GM21529 (cell line): Measurements from ENCODE around the gene HRAS.

ENCODE experiments used
- ATAC-seq: cut with Tn5 transposase; IDR thresholded peaks from one replicate; pipeline ENCODE4 v1.9.1; 2021; ENCODE audit not compliant: unreplicated experiment

HRAS gene

DNA sequence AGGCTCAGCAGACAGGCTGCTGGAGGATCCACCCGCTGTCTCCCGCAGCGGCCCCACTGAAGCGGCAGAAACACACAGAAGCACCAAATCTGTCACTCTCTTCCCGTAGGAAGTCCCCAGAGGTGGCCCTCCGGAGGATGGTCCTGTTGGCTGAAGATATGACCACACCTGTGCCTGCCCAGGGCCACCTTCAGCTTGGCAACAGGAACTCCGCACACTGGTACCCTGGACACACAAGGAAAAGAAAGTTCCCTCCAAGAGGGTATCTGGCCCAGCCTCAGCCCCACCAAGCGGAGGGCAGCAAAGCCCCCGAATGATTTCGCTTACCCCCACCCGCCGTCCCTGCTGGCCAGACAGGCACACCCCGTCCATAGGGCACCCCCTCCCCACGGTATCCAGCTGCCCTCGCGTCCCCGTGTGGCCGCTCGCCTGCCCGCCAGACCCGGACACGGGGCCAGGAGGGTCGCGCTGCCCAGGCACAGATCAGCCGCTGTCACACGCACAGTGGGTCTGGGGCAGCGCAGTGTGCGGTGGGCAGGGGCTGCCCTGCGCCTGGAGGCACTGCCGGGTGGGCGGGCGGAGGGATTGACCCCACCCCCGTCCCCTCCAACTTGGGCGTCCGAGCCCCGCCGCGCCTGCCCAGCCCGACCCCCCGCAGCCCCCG is 32.4 kb upstream of the HRAS start:
- peak; percentile 3 for ATAC-seq

DNA sequence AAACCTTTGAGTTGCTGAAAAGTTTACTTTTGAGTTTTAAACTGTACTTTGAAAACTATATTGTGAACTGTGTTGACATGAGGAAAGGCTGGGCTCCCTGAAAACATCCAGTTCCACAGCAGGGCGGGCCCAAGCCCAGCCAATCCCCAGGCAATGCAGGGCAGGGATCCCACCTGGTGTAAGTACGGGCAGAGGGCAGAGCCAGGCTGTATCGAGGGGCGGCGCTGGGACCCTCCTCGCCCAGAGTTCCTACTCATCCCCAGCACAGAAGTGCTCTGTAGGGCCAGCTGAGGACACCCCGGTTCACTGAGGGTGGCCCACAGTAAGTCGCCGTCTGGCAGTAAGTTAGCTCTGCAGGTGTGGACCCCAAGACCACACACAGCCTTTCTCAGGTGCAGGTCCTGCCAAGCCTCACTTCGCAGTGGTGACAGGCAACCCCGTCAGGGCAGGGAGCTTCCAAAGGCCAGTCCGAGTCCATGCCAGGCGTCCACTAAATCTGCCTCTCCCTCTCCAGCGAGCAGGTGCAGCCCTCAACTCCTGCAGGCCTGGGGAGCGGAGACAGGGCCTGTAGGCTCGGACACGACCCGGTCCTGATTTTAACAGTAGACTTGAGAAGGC is 31.7 kb upstream of the HRAS start:
- no peak for ATAC-seq

DNA sequence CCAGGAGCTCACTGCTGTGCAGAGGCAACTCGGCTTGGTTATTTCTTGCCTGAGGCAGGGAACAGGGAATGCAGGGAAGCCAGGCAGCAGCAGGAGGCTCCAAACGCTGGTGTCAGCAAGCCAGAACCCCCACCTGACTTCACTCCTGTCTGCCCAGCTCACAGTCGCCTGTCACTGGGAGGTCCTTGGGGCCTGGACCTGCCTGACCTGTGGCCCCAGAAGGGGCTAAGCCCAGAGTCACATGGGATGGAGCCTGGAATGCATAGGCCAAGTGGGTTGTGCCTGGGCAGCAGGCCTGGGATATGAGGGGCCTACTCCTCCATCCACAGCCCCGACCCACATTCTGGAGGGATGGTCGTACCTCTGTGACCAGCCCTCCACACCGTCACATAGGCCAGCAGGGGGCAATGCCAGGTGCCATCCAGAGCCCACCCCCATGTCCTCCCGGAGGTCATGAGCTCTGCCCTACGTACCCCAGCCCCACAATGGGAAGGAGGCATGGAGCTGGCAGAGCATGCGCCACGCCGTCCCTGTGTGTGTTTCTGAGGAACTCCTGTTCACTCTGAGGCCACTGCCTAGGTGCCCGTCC is 30.6 kb upstream of the HRAS start:
- no peak for ATAC-seq

DNA sequence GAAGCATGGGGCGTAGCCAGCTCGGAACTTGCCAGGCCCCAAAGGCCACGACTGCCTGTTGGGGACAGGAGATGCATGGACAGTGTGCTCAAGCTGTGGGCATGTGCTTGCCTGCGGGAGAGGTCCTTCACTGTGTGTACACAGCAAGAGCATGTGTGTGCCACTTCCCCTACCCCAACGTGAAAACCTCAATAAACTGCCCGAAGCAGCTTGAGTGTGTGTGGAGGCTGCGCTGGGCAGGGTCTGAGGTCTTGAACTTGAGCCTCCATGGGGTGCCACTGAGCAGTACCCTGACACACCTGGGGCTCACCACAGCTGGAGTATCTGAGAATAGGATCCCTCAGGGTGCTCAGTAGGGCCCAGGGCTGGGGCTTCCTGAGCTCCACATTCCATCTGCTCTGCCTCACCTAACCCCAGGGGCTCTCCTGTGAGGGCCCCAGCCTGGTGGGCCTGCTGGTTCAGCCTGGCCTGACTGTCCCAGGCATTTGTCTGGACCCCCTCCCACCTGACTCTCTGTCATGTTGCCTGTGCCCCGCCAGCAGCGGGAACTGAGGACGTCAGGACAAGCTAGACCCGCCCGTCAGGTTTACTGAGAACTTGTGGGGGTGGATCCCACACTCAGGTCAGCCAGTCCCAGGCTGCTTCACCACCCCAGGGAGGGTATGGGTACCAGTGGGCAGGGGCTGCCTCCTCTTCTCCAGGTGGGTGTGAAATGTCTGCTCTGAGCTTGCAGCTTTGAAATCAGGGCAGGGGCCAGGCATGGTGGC is 28.6 kb upstream of the HRAS start:
- ATAC-seq: no peak

DNA sequence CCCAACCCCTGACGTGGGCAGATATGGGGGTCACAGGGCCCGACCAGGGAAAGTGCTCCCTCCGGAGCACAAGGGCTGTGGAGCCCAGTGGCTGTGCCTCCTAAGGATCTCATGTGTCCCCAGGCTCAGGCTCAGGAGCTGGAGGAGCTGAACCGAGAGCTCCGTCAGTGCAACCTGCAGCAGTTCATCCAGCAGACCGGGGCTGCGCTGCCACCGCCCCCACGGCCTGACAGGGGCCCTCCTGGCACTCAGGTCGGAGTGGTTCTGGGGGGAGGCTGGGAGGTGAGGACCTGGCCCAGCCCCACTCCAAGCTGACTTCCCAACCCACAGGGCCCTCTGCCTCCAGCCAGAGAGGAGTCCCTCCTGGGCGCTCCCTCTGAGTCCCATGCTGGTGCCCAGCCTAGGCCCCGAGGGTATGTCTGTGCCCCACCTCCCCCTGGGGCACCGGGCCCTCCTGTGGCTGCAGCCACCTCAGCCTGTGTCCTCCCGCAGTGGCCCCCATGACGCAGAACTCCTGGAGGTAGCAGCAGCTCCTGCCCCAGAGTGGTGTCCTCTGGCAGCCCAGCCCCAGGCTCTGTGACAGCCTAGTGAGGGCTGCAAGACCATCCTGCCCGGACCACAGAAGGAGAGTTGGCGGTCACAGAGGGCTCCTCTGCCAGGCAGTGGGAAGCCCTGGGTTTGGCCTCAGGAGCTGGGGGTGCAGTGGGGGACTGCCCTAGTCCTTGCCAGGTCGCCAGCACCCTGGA is 27.9 kb upstream of the HRAS start:
- ATAC-seq: no peak

DNA sequence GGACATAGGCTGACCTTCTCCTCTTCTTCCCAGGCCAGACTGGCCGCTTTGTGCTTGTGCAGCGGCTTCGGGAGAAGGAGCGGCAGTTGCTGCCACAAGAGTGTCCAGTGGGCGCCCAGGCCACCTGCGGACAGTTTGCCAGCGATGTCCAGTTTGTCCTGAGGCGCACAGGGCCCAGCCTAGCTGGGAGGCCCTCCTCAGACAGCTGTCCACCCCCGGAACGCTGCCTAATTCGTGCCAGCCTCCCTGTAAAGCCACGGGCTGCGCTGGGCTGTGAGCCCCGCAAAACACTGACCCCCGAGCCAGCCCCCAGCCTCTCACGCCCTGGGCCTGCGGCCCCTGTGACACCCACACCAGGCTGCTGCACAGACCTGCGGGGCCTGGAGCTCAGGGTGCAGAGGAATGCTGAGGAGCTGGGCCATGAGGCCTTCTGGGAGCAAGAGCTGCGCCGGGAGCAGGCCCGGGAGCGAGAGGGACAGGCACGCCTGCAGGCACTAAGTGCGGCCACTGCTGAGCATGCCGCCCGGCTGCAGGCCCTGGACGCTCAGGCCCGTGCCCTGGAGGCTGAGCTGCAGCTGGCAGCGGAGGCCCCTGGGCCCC is 26.8 kb upstream of the HRAS start:
- no peak for ATAC-seq

DNA sequence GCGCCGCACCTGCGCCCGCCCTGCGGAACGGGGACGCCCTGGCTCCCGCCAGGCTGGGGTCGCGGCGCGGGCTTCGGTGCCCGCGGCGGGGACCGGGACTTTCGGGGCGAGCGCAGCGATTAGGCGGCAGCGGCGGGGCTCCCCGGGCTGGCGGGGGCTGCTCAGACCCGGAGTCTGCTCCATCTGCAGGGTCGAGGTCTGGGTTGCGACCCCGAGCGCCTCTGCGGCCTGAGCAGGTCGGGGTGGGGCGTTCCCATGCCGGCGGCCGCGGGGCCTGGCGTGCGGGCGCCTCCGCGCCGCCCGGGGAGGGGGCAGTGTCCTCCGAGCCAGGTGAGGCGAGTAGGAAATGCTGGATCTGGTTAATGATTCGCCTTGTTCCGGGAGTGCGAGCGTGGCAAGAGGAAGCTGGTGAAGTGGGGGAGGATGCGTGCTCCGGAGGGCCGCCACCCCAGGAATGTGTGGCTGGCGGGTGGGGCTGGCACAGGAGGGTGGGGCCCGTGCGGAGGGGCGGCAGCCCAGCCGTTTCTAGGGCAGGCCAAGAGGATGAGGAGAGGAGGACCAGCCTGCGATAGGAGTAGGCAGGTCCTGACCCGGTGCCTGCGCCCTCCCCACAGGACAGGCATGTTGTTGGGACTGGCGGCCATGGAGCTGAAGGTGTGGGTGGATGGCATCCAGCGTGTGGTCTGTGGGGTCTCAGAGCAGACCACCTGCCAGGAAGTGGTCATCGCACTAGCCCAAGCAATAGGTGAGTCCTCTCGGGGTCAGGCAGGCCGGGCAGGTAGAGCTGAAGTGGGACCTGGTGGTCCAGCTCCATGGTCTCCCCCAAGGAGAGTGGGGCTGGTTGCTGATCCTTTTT is 26.0 kb upstream of the HRAS start:
- peak; percentile 27 for ATAC-seq

DNA sequence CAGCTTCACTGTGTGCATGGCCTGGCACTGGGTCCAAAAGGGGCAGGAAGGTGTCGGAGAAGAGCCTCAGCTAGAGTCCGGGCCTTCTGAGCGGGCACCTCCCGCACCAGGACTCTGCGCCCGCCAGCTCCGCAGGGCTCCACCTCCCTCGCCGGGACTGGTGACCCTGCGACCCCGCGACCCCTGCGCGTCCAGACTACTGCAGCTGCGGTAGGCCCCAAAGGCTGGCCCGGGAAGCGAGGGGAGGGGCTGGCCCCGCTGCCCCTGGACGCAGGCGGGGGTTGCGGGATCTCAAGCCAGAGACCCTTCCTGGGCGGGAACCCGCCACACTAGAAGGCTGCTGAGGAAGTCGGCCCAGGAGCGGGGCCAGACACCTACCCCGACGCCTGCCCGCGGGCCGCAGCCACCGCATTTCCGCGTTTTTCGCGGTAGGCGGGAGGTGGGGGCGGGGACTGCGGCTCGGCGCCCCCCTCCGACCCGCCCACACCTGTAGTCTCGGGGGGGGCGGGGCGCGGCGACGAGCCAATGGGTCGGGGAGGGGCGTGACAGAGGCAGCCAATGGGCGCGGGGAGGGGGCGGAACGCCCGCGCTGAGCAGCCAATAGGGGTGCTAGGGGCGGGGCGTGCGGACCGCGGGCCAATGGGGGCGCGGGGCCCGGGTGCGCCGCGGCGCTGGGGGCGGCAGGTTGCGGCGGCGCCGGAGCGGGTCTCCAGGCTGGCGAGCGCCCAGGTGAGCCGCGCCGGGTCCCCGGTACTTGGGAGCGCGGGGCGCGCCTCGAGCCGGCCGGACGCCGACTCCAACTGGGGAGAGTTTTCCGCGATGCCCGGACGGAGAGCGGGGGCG is 25.1 kb upstream of the HRAS start, which contains the start of the genes LMNTD2 and RASSF7:
TSS of gene LMNTD2 (minus strand) at position 434 of the 843 bp plus-strand sequence. CDS start at position 412, 22 bp downstream.
TSS of gene RASSF7 (plus strand) at position 666 of the 843 bp plus-strand sequence. CDS start 799 bp downstream, outside the sequence.
- ATAC-seq: peak; percentile 75

DNA sequence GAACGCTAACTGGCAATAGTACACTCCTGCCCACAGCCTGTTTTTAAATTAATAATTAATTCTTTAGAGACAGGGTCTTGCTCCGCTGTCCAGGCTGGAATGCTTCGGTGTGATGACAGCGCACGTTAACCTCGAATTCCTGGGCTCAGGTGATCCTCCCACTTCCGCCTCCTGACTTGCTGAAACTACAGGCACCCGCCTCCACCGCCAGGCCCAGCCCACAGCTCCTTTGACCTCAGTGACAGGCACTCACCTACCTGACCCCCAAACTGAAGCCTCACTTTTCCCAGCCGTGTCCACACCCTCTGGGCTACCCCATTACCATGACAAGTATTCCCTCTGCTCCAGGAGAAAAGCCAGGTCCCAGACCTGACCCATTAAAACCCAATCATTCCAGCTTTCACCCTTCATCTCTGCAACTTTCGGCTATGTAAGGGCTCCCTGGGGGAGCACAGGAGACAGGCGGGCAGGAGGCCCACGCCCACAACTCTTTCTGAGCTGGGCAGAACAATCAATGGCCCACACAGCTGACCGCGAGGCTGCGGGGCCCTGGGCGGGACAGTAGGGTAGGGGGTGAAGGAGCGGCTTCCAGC is 24.4 kb upstream of the HRAS start:
- no peak for ATAC-seq

DNA sequence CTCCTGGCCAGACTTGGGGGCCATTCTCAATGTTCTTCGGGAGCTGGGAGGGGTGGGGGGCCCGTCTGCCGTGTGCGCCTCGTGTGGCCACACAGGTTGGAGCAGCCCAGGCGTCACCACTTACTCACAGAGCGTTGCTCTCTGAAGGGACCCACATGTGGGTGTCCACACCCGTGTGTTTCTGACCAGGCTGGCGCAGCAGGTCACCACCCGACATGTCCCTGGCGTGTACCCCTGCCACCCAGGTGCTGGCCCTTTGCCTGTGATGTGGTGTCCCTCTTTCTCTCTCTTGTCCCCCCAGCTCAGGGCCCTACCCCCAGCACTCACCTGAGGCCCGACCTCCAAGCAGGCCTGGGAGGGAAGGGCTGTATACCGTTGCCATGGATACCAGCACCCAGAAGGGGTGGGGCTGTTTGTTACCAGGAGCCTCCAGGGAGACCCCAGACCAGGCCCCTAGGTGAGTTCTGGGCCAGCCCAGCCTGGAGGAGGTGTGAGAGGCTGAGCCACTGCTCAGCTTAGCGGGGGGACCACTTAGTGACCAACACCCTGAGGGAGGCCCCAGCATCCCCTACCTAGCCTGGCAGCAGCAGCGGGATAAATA is 23.7 kb upstream of the HRAS start:
- no peak for ATAC-seq

DNA sequence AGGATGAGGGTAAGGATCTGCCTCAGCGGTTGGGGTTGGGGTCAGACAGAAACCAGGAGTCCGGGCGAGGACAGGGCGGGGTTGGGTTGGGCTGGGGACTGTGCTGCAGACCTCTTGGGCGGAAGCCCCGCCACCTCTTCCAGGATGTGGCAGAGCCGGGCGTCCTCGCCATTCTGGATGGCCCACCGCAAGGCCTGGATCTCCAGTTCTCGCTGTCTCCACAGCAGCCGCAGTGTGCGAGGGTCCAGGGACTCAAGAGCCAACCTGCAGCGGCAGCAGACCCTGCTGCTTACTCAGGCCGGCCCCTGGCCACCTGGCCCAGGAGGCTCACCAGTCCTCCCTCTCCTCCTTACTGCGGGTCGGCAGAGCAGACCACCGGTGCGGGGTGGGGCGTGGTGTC is 23.1 kb upstream of the HRAS start:
- no peak for ATAC-seq

DNA sequence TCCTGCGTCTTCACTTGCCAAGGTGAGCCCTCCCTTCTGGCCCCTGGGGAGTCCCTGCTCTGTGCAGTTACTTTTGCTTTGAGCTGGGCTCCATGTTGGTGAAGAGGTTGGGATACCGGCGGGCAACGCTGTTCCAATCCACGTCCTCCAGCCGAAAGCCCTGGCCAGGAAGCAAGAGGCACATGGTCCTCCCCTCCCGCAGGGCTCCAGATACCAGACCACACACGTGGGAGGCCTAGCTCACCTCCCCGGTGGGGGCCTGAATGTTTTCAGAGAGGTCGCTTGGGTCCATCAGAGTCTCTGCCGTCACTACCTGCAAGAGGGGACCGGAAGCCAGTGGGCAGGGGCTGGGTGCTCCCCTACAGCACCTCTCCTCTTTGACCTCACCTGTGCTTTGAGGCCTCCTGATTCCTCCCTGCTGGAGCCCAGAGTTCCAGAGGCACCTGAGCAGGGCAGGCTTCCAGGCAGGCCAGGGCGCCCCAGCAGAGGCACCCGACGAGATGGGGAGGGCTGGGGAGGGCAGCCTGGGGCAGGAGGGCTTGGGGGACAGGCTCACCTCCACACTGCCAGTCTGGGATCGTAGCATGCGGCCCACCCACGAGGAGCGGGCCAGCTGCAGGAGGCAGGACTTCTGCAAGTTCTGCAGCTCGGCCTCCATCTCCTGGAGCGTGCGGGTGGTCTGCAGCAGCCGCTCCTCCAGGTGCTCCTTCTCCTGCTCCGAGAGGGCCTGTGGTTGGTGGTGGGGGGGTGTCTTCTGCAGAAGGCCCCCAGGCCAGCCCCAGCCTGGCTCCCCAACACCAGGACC is 22.2 kb upstream of the HRAS start:
- no peak for ATAC-seq

DNA sequence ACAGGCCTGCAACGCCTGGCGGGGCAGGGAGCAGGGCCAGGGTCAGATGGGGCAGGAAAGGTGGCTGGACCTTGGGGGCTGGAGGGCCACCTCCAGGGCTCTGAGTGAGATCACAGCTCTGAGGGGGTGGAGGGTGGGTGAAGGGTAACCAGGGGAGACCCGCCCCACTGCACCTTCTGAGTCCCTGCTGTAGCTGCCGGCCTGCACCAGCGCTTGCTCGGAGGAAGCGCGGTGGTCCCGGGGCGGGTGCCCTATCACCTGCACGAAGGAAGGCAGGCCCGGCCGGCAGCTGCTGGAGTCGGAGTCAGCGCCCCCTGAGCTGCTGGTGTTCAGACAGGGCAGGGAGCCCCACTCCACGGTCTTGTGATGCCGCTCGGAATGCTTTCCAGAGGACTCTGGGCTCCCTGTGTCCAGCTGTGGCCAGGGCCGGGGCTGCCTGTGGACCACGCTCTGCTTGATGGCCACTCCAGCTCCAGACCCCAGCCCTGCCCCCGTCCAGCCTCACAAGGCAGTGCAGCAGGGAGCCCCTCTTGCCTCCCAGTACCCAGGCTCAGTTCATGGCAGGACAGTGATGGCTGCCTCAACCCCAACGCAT is 21.4 kb upstream of the HRAS start:
- ATAC-seq: no peak

DNA sequence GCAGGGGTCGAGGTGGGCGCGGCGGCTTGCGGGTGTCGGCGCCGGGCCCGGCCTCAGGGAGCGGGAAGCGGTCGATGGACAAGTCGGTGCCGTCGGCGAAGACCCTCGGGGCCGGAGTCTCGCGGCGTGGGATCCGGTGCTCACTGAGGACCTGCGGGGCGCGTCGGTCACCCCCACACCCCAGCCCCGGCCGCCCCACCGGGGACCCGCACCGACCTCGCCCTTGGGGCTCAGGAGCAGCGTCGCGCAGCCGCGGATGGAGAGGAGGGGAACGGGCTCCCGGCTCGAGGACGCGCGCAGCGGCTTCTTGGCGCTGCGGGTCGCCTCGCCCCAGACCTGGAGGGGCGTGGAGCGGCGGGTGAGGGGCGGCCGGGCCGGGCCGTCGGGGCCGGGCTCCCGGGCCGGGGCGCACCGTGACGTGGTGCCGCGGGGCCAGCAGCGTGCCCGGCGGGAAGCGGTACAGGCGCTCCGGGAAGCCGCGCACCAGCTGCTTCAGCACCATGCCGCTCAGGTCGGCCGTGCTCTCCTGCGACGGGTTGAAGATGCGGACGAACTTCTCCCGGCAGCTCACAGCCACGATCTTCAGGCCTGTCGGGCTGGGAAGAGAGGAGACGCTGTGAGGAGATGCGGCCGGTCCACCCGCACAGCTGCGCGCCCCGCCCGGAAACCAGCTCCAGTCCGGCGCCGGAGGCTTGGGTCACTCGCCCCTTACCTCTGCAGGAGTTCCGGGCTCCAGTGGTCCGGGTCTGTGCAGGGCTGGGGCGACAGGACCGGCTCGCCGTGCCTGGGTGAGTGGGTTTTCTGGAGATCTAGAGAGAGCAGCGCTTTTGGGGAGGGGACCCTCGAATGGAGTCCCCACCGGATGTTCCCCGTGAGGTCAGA is 20.6 kb upstream of the HRAS start:
- ATAC-seq: no peak

DNA sequence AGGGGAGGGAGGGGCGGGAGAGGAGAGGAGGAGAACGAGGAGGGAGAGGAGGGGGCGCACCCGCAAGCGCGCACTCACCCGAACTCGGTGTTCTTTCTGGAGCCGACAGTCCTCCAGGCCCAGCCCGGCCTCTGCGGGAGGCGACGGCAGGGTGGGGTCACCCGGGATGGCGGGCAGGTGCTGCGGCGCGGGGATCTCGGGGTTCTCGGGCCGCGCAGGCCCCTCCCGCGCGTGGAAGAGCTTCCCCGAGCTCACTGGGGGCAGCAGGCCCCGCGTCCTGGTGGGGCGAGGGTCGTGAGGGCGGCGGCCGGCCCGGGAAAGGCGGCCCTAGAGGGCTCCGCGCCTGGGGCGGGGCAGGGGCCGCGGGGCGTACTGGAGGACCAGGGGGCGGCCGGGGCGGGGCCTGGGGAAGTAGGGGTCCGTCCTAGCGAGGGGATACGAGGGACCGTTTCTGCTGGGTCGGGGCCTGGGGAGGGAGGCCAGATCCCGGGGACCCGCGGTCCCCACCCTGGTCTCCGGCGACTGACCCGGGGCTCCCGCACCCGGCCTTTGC is 19.9 kb upstream of the HRAS start:
- no peak for ATAC-seq
